WERI-Rb-1 (cell line): ENCODE data around the gene CTSD.

ENCODE experiments used
- DNase-seq: peaks from one replicate; pipeline ENCODE4 v3.0.0-alpha.2; 2020
- H3K27ac ChIP-seq: fragments of 250-450 bp; sonication (Bioruptor Pico); 2 replicates; pipeline ENCODE4 v1.5.1; 2020; ENCODE audit warnings: mild to moderate bottlenecking, moderate library complexity
- H3K27me3 ChIP-seq: fragments of 250-450 bp; sonication (Bioruptor Pico); 2 replicates; pipeline ENCODE4 v1.5.1; 2021; ENCODE audit warnings: mild to moderate bottlenecking, low read depth, moderate library complexity; ENCODE audit not compliant: insufficient read depth, severe bottlenecking
- H3K36me3 ChIP-seq: fragments of 250-450 bp; sonication (Bioruptor Pico); 2 replicates; pipeline ENCODE4 v1.5.1; 2020; ENCODE audit warnings: mild to moderate bottlenecking, moderate library complexity
- H3K4me3 ChIP-seq: 2 replicates; pipeline ENCODE4 v1.5.1; 2011; ENCODE audit warnings: low read depth, mild to moderate bottlenecking, control low read depth, low read length
- H3K9me3 ChIP-seq: fragments of 250-450 bp; sonication (Bioruptor Pico); 2 replicates; pipeline ENCODE4 v1.5.1; 2021; ENCODE audit warnings: mild to moderate bottlenecking, moderate library complexity; ENCODE audit not compliant: severe bottlenecking
- CTCF ChIP-seq: IDR thresholded peaks from 2 replicates; pipeline ENCODE4 v1.5.1; 2011; ENCODE audit warnings: low read depth, mild to moderate bottlenecking, control low read depth, inconsistent platforms, low read length

CTSD gene

DNA sequence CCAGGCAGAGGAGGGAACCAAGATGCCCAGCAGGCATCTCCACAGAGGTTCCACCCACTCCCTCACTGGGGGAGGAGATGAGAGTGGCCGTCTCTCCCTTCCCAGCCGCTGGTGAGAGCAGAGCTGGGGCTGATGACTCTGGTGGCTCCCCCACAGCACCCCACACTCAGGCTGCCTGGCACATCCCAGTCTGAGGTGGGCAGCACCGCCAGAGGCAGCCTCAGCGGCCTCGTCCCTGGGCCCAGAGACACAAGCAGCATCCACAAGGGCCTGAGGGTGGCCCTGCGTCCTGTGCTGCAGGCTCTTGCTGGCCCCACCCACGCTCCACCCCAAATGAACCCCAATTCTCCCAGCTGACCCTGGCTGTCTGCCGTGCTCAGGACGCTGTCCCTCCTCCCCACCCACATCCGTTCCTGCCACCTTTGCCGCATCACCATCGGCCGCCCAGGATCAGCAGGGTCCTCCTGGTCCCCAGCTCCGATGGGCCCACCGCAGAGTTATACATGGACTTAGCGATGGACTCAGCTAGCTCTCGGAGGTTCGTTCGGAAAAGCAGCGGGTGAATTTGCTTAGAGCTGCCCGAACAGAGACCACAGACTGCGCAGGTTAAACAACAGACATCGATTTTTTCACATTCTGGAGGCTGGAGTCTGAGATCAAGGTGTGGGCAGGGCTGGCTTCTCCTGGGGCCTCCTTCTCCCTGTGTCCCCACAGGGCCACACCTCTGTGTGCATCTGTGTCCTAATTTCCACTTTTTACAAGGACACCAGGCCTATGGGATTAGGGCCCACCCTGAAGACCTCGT lies 20.2 kb upstream of the CTSD start:
- H3K27me3 ChIP-seq = peaks cover 78% of the 10 kb centered on the region
- DNase-seq = no peak

GRCh38 chr11:1782831-1783724 lies 19.4 kb upstream of the CTSD start:
- peaks cover 11% of the 10 kb centered on the region for H3K9me3 ChIP-seq
- no peak for DNase-seq
- H3K27ac ChIP-seq = no peak overlapping the region
- no peak for TF ChIP-seq CTCF
- no peak overlapping the region for H3K4me3 ChIP-seq
- H3K27me3 ChIP-seq = peaks cover 82% of the 10 kb centered on the region
- H3K36me3 ChIP-seq = no peaks in the 10 kb centered on the region

More for the DNA sequence above, 20.2 kb upstream of the CTSD start:
- H3K4me3 ChIP-seq = no peak overlapping the region
- H3K9me3 ChIP-seq = peaks cover 14% of the 10 kb centered on the region
- no peak for TF ChIP-seq CTCF
- no peak overlapping the region for H3K27ac ChIP-seq
- H3K36me3 ChIP-seq = no peaks in the 10 kb centered on the region

DNA sequence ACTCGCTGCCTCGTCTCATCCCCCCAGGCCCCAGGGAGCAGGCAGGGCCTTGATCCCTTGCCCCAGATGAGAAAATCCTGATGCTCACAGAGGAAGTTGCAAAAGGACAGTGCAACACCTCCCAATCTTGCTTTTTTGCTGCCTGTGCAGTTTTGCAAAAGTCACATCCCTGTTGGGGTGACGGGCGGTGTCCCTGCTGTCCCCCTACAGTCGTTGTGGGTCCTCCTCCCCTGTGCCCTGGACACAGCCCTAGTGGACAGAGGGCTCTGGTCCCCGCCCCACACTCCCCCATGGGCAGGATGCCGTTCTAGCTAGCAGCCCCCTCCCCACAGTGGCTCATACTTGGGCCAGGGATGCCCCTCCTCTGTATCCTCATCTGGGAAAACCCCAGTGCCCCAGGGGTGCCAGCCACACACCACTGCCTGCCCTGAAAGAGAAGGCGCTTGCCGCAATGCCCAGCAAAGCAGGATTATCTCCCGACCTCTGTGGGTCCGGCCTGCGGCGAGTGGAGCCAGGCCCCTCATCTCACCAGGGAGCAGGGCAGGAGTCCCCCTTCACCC lies 18.4 kb upstream of the CTSD start:
- Histone ChIP-seq H3K27me3 (peaks cover 90% of the 10 kb centered on the region), H3K36me3 (no peaks in the 10 kb centered on the region), H3K4me3 (no peak overlapping the region), H3K27ac (no peak overlapping the region), H3K9me3 (peaks cover 4% of the 10 kb centered on the region)
- DNase-seq = no peak
- no peak for TF ChIP-seq CTCF

GRCh38 chr11:1781593-1781975 lies 17.9 kb upstream of the CTSD start:
- no peak for DNase-seq
- Histone ChIP-seq H3K27ac (no peak overlapping the region), H3K27me3 (peaks cover 95% of the 10 kb centered on the region), H3K36me3 (no peaks in the 10 kb centered on the region), H3K4me3 (no peak overlapping the region), H3K9me3 (peaks cover 4% of the 10 kb centered on the region)
- TF ChIP-seq CTCF = no peak

DNA sequence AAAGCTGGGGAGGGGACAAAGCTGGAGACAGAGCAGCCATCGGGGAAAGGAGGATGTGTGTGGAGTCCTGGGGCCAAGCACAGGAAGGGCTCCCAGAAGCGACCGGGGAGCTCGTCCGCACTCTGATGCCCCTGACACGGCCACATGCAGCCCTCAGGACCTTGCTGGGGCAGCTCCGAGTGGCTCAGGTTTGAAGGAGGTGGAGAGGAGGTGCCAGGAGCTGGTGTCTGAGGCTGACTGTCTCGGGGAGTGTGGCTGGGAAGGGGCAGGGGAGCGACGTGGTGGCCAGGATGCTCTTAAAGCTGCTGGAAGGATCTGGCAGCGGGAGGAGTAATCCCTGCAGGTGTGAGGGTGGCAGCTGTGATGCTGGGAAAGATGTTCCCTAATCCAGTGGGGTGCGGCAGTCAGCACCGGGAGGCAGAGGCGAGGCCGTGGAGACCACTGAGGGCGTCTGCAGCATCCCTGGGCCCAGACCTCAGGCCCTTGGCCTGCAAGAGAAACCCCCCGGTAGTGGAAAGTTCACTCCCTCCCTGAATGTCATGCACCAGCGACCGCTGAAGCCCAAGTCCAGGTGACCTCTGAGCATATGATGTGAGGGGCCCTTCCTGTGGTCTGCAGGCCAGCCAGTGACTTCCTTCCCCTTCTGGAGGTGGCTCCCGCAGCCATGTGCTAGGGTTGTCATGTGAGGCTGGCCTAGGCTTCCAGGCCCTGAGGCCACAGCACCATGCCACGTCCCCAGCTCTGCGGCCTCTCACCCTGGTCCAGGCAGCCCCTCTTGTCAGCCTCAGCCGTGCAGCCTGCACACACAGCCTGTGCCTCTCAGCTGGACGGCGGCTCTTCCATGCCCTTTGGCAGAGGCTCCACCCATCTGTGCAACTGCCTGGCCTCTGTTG lies 17.2 kb upstream of the CTSD start:
- no peak for DNase-seq
- H3K4me3 ChIP-seq = no peak overlapping the region
- H3K36me3 ChIP-seq = no peaks in the 10 kb centered on the region
- H3K27ac ChIP-seq = no peak overlapping the region
- no peaks in the 10 kb centered on the region for H3K9me3 ChIP-seq
- peaks cover 95% of the 10 kb centered on the region for H3K27me3 ChIP-seq
- no peak for TF ChIP-seq CTCF
